Activated CD4-positive, alpha-beta memory T cell treated with anti-CD3 and anti-CD28 coated beads for 36 hours (primary cell): ENCODE results near the gene RDH13. TPM values are rescaled to one million over a fixed set of nuclear protein-coding genes. Genes with fewer than 3 reads are reported as not detected.
A peak's percentile ranks its signal among the peaks of the same experiment; 100 is the strongest.
"Not testable (repeated sequence)": the region's sequence is repeated elsewhere in the genome, so short reads cannot be mapped to it uniquely, and the experiment has no call there.

Experiments used
- CTCF ChIA-PET: fragments of 350-600 bp; sonication (Branson Sonifier 250); formaldehyde crosslinking; loops from one replicate; lab custom pipeline; 2021; ENCODE audit warnings: antibody characterized with exemption, inconsistent platforms; lab: Charles Lee
- POLR2A ChIA-PET: fragments of 350-600 bp; sonication (Branson Sonifier 250); formaldehyde crosslinking; loops from one replicate; lab custom pipeline; 2021; ENCODE audit warnings: antibody characterized with exemption; lab: Charles Lee
- DNase-seq: peaks from one replicate; pipeline ENCODE4 v3.0.0-alpha.2; 2020
- H3K27ac Mint-ChIP-seq: one replicate; pipeline ENCODE4 v1.8.0; 2021; ENCODE audit warnings: mixed read lengths
- H3K27me3 Mint-ChIP-seq: one replicate; pipeline ENCODE4 v1.8.0; 2021; ENCODE audit warnings: mixed read lengths
- H3K36me3 Mint-ChIP-seq: one replicate; pipeline ENCODE4 v1.8.0; 2021; ENCODE audit warnings: mixed read lengths
- H3K4me1 Mint-ChIP-seq: one replicate; pipeline ENCODE4 v1.8.0; 2021; ENCODE audit warnings: low read depth, mixed read lengths
- H3K4me3 Mint-ChIP-seq: one replicate; pipeline ENCODE4 v1.8.0; 2021; ENCODE audit warnings: mild to moderate bottlenecking, mixed read lengths
- H3K9me3 Mint-ChIP-seq: one replicate; pipeline ENCODE4 v1.8.0; 2021; ENCODE audit warnings: mixed read lengths
- intact Hi-C: fragments of 100-400 bp; cut with micrococcal nuclease; formaldehyde crosslinking; loops from one replicate; pipeline ENCODE4 v1.15.1; 2023
- total RNA-seq, 2 experiments: library from RNA; stranded (reverse); gene quantifications; one replicate each; pipeline ENCODE4 v1.2.3, GENCODE V29; 2021

Gene RDH13
- total RNA-seq, 2 experiments from 2014 or later: 11.0 to 12.8 TPM

GRCh38 chr19:55032976-55033643 is 29.8 kb downstream of the RDH13 start:
- CTCF ChIA-PET, DNase-seq, POLR2A ChIA-PET, intact Hi-C loops, H3K4me3 Mint-ChIP-seq, H3K4me1 Mint-ChIP-seq, H3K27me3 Mint-ChIP-seq, H3K9me3 Mint-ChIP-seq, H3K36me3 Mint-ChIP-seq, H3K27ac Mint-ChIP-seq: not testable (repeated sequence)

DNA sequence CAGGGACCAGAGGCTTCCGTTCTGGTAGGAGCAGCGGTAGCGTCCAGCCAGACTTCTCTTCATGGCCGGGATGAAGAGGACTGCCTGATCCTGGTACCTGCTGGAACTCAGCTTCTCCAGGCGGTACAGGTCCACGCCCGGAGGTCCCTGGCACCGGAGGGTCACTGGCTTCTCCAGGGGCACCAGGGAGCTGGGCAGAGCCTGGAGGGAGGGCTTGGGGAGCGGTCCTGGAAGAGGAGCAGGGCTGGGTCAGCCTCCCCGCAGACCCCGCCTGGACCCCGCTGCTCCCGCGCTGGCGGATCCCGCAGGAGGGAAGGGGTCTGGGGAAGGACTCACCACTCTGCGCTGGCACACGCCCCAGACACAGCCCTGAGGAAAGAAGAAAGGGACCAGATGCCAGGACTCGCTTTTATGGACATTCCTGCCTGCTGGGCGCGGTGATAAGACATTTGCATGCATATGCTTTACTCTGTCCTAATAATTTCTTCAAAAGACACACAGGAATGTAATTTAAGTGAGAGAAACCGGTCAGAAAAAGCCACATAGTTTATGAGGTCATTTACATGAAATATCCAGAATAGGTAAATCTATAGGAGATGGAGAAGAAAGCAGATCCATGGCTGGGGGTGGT is 30.7 kb downstream of the RDH13 start:
- intact Hi-C loops: no loop called here
- Mint-ChIP-seq H3K4me3 (no peak overlapping the region), H3K36me3 (no peaks in the 10 kb centered on the region), H3K9me3 (no peaks in the 10 kb centered on the region), H3K27ac (no peak overlapping the region), H3K27me3 (no peaks in the 10 kb centered on the region), H3K4me1 (no peaks in the 10 kb centered on the region)
- ChIA-PET POLR2A (no interaction called here), CTCF (no interaction called here)
- no peak for DNase-seq

- Mint-ChIP-seq H3K27ac (no peak overlapping the region), H3K4me1 (no peaks in the 10 kb centered on the region), H3K4me3 (no peak overlapping the region), H3K36me3 (peaks cover 3% of the 10 kb centered on the region), H3K27me3 (no peaks in the 10 kb centered on the region), H3K9me3 (peaks cover 3% of the 10 kb centered on the region)
- ChIA-PET POLR2A (no interaction called here), CTCF (no interaction called here)
- intact Hi-C loops: no loop called here
- no peak for DNase-seq
Measured at GRCh38 chr19:55031178-55031577, 31.8 kb downstream of the RDH13 start.

DNA sequence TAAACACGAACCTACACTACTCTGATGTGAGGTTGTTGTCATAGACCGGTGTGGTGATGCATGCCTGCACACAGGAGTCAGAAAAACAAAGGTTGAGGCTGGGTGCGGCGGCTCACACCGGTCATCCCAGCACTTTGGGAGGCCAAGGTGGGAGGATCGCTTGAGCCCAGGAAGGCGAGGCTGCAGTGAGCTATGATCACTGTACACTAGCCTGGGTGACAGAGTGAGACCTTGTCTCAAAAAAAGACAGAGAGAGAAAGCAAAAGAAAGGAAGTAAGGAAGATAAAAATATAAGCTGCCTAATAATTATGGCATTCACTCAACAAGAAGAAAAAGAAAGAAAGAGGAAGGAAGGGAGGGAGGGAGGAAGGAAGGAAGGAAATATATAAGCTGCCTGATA is 34.2 kb downstream of the RDH13 start:
- Mint-ChIP-seq H3K36me3 (peaks cover 8% of the 10 kb centered on the region), H3K4me1 (no peaks in the 10 kb centered on the region), H3K4me3 (no peak overlapping the region), H3K27me3 (no peaks in the 10 kb centered on the region), H3K27ac (no peak overlapping the region), H3K9me3 (peaks cover 9% of the 10 kb centered on the region)
- ChIA-PET CTCF (no interaction called here), POLR2A (no interaction called here)
- DNase-seq: no peak
- intact Hi-C loops: no loop called here

DNA sequence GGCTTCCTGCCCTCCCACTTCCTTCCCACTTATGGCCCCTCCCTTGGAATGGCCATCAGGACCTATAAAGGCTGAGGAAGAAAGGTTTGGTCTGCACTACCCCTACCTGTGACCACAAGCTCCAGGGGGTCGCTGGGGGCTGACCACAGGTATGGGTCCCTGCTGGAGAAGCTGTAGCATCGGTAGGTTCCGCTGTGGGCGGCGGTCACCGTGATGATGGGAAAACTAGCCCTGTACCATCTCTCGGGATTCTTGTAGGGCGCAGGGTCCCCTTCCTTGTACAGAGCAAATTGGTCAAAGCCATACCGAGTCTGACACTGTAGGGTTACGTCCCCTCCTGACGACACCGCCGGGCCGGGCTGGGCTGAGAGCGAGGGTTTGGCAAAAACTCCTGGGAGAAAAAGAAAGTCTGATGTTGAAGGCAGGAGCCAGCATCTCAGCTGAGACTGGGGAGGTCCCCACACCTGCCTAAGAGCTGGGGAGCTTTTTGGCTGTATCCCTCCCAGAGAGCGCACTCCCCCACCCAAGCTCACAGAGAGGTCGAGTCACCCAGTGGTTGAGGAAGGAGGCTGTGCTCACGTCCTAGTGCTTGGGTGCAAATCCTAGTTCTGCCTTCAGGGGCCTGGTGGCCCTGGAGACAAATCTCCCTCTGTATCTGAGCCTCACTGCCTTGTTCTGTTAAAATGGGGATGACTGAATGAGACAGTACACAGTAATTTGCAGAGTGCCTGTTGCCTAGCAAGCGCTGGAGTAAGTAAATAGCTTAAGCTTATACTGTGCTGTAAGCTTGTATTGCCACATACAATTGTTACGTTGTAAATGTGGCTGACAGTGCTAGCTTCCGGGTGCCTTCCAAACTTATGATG is 35.2 kb downstream of the RDH13 start:
- ChIA-PET CTCF (no interaction called here), POLR2A (no interaction called here)
- intact Hi-C loops: no loop called here
- DNase-seq: no peak
- Mint-ChIP-seq H3K9me3 (peaks cover 11% of the 10 kb centered on the region), H3K36me3 (peaks cover 12% of the 10 kb centered on the region), H3K27me3 (no peaks in the 10 kb centered on the region), H3K4me1 (no peaks in the 10 kb centered on the region), H3K4me3 (no peak overlapping the region), H3K27ac (no peak overlapping the region)

DNA sequence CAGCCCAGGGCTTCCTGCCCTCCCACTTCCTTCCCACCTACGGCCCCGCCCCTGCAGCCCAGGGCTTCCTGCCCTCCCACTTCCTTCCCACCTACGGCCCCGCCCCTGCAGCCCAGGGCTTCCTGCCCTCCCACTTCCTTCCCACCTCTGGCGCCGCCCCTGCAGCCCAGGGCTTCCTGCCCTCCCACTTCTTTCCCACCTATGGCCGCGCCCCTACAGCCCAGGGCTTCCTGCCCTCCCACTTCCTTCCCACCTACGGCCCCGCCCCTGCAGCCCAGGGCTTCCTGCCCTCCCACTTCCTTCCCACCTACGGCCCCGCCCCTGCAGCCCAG is 35.8 kb downstream of the RDH13 start:
- CTCF ChIA-PET, H3K27me3 Mint-ChIP-seq, DNase-seq, H3K4me3 Mint-ChIP-seq, H3K27ac Mint-ChIP-seq, POLR2A ChIA-PET, intact Hi-C loops, H3K4me1 Mint-ChIP-seq: not testable (repeated sequence)
- Mint-ChIP-seq H3K36me3 (peaks cover 17% of the 10 kb centered on the region), H3K9me3 (peaks cover 17% of the 10 kb centered on the region)

- peaks cover 30% of the 10 kb centered on the region for H3K36me3 Mint-ChIP-seq
- no peak for DNase-seq
- H3K4me1 Mint-ChIP-seq: no peaks in the 10 kb centered on the region
- no peaks in the 10 kb centered on the region for H3K27me3 Mint-ChIP-seq
- ChIA-PET POLR2A (no interaction called here), CTCF (no interaction called here)
- H3K27ac Mint-ChIP-seq: no peak overlapping the region
- intact Hi-C loops: no loop called here
- peaks cover 20% of the 10 kb centered on the region for H3K9me3 Mint-ChIP-seq
- no peak overlapping the region for H3K4me3 Mint-ChIP-seq
Measured at GRCh38 chr19:55024111-55024510, 38.8 kb downstream of the RDH13 start.

DNA sequence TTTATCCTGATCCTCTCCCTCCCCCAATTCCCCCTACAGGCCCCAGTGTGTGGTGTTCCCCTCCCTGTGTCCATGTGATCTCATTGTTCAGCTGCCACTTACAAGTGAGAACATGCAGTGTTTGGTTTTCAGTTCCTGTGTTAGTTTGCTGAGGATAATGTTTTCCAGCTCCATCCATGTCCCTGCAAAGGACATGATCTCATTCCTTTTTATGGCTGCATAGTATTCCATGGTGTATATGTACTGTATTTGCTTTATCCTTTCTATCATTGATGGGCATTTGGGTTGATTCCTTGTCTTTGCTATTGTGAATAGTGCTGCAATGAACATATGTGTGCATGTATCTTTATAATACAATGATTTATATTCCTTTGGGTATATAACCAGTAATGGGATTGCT is 42.6 kb downstream of the RDH13 start:
- H3K4me3 Mint-ChIP-seq, H3K4me1 Mint-ChIP-seq, H3K27ac Mint-ChIP-seq, POLR2A ChIA-PET, H3K27me3 Mint-ChIP-seq, intact Hi-C loops, DNase-seq, CTCF ChIA-PET: not testable (repeated sequence)
- Mint-ChIP-seq H3K9me3 (peaks cover 14% of the 10 kb centered on the region), H3K36me3 (peaks cover 33% of the 10 kb centered on the region)

DNA sequence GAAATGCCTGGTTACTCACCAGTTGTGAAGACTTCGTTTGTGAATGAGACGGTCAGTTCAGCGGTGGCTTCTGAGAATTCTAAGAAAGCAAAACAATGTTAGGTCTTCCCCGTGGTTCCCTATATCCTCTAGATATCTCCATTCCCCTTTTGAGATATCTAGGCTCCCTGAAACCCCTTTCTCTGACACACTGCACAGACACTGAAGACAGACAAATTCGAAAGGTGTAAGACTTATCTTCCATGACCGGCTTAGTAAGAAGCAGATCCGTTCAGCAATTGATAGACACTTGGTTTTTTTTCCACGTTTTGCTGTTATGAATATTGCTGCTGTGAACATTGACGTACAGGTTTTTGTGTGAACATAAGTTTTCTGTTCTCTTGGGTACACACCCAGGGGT is 44.3 kb downstream of the RDH13 start:
- Mint-ChIP-seq H3K4me3 (no peak overlapping the region), H3K4me1 (no peaks in the 10 kb centered on the region), H3K36me3 (peaks cover 37% of the 10 kb centered on the region), H3K27me3 (no peaks in the 10 kb centered on the region), H3K27ac (no peak overlapping the region), H3K9me3 (peaks cover 15% of the 10 kb centered on the region)
- no peak for DNase-seq
- POLR2A ChIA-PET: interaction anchor here (0.7 kb wide), 1 partner anchor 29 kb away, joined by 5 read pairs; no protein-coding TSS in a partner anchor
- intact Hi-C loops: no loop called here
- CTCF ChIA-PET: no interaction called here

- Mint-ChIP-seq H3K27ac (no peak overlapping the region), H3K9me3 (peaks cover 15% of the 10 kb centered on the region), H3K27me3 (no peaks in the 10 kb centered on the region), H3K36me3 (peaks cover 35% of the 10 kb centered on the region), H3K4me1 (no peaks in the 10 kb centered on the region), H3K4me3 (no peak overlapping the region)
- no peak for DNase-seq
- CTCF ChIA-PET: no interaction called here
- POLR2A ChIA-PET: no interaction called here
- intact Hi-C loops: no loop called here
Measured at GRCh38 chr19:55018216-55018615, 44.7 kb downstream of the RDH13 start.

DNA sequence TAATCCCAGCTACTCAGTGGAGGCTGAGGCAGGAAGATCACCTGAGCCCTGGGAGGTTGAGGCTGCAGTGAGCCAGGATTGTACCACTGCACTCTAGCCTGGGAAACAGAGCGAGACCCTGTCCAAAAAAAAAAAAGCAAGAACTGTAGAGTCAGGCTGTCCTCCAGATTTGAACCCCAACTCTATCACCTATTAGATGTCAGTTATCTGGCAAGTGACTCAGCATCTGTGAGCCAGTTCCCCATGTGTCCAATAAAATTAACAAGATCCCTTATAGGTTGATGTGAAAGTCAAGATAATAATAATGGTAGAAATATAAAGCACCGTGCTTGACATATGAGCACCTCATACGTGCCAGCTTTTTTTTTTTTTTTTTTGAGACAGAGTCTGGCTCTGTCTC is 46.9 kb downstream of the RDH13 start:
- H3K4me1 Mint-ChIP-seq: no peaks in the 10 kb centered on the region
- peaks cover 29% of the 10 kb centered on the region for H3K36me3 Mint-ChIP-seq
- CTCF ChIA-PET: no interaction called here
- POLR2A ChIA-PET: no interaction called here
- intact Hi-C loops: no loop called here
- no peak overlapping the region for H3K4me3 Mint-ChIP-seq
- no peak overlapping the region for H3K27ac Mint-ChIP-seq
- peaks cover 9% of the 10 kb centered on the region for H3K9me3 Mint-ChIP-seq
- no peak for DNase-seq
- no peaks in the 10 kb centered on the region for H3K27me3 Mint-ChIP-seq

DNA sequence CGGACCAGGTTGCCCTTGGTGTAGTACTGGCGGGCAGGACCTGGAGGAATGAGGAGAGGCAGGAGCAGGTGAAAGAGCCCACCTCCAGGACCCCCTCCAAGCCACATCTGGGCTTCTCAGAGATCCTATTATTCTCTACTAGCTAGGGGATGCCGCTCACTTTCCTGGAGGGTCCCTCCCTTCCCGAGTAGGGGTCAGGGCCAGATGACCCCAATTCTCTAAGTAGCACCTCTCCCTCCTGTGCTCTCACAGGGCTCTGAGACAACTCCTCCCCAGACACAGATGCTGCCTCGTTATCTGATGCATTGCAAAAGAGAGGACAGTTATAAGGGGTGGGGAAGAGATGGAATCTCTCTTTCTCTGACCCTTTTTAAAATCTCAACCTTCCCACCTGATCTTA is 47.8 kb downstream of the RDH13 start:
- Mint-ChIP-seq H3K36me3 (peaks cover 29% of the 10 kb centered on the region), H3K4me1 (no peaks in the 10 kb centered on the region), H3K9me3 (peaks cover 6% of the 10 kb centered on the region), H3K4me3 (peak overlapping the region; percentile 61), H3K27me3 (no peaks in the 10 kb centered on the region), H3K27ac (no peak overlapping the region)
- ChIA-PET CTCF (no interaction called here), POLR2A (no interaction called here)
- intact Hi-C loops: no loop called here
- no peak for DNase-seq
